Keratinocyte (primary cell): ENCODE measurements around the gene SLC1A6.

ENCODE experiments used
- CTCF ChIP-seq, 3 experiments: IDR thresholded peaks in 1 of 3; conservative IDR thresholded peaks in 1 of 3; optimal IDR thresholded peaks in 1 of 3; 2 replicates in 2 of 3; 3 replicates in 1 of 3; pipeline versions ENCODE3 to v1.5.1; 2011; ENCODE audit warnings: low read length in 3 of 3, mild to moderate bottlenecking in 3 of 3, moderate library complexity in 2 of 3, control low read depth in 1 of 3, inconsistent platforms in 1 of 3; ENCODE audit not compliant: insufficient read depth in 2 of 3; ENCODE audit errors: extremely low read depth in 1 of 3
- EZH2 ChIP-seq: IDR thresholded peaks from one replicate; pipeline ENCODE4 v1.6.1; 2012; ENCODE audit warnings: inconsistent platforms, mild to moderate bottlenecking, low read length, moderate library complexity

GRCh38 chr19:14985133-14985532 lies 5.5 kb upstream of the SLC1A6 start:
- no peak for TF ChIP-seq CTCF (optimal IDR thresholded peaks at IDR 0.05 in 1 of 3, IDR thresholded peaks at IDR 0.05 in 1 of 3, conservative IDR thresholded peaks at IDR 0.05 in 1 of 3; ENCODE audit: extremely low read depth in 1 of 3, insufficient read depth in 2 of 3, low read length in 3 of 3)
- TF ChIP-seq EZH2, result no peak
